Endothelial cell of umbilical vein (primary cell): ENCODE measurements around the gene PIGW. TPM values are rescaled to one million over a fixed set of nuclear protein-coding genes. Genes with fewer than 3 reads are reported as not detected.

Experiments
- BruUV-seq: library from RNA; stranded (reverse); fragments of 400-500 nt; replicated peaks from 2 replicates; lab custom pipeline; 2021; lab: Mats Ljungman, UMichigan
- CTCF ChIA-PET: fragments of 300-600, 350-600 bp; sonication (Branson Sonifier 250); formaldehyde crosslinking; loops from one replicate; lab custom pipeline; 2021; ENCODE audit warnings: antibody characterized with exemption, inconsistent platforms; lab: Charles Lee
- POLR2A ChIA-PET: fragments of 300-600, 350-600 bp; sonication (Branson Sonifier 250); formaldehyde crosslinking; loops from one replicate; lab custom pipeline; 2021; ENCODE audit warnings: antibody characterized with exemption, inconsistent platforms; lab: Charles Lee
- DNase-seq: peaks from one replicate; pipeline ENCODE4 v3.0.0-alpha.2; 2011; ENCODE audit warnings: low read depth, low spot score
- FAIRE-seq: peaks from 2 replicates; lab custom pipeline; 2011; peaks lifted over from hg19 to GRCh38; lab: Jason Lieb, UNC
- H2AFZ ChIP-seq: 2 replicates; pipeline ENCODE4 v1.6.0; 2012; ENCODE audit warnings: low read depth, low read length, control low read depth, inconsistent platforms
- H3K27ac ChIP-seq: 2 replicates; pipeline ENCODE4 v1.5.1; 2011; ENCODE audit warnings: low read depth, mild to moderate bottlenecking, control low read depth, low read length, moderate library complexity; ENCODE audit not compliant: insufficient read depth
- H3K27me3 ChIP-seq, 2 experiments: 2 replicates each; pipeline versions ENCODE4 v1.6.0 to v1.6.1; 2011; ENCODE audit warnings: low read length in 2 of 2, mixed read lengths in 1 of 2; ENCODE audit not compliant: control insufficient read depth in 2 of 2, insufficient read depth in 2 of 2
- H3K36me3 ChIP-seq, 2 experiments: 2 replicates in 1 of 2; 3 replicates in 1 of 2; pipeline ENCODE4 v1.5.1; 2011; ENCODE audit warnings: low read length in 2 of 2, mild to moderate bottlenecking in 1 of 2, moderate library complexity in 1 of 2; ENCODE audit not compliant: control insufficient read depth in 2 of 2, insufficient read depth in 2 of 2; ENCODE audit errors: extremely low read depth in 1 of 2
- H3K4me1 ChIP-seq: 3 replicates; pipeline ENCODE4 v1.5.1; 2011; ENCODE audit warnings: mild to moderate bottlenecking, low read length; ENCODE audit not compliant: control insufficient read depth, insufficient read depth; ENCODE audit errors: extremely low read depth
- H3K4me2 ChIP-seq: 2 replicates; pipeline ENCODE4 v1.6.1; 2011; ENCODE audit warnings: low read length, control low read depth, mixed read lengths; ENCODE audit not compliant: insufficient read depth
- H3K4me3 ChIP-seq, 3 experiments: fragments of 200-600 bp in 1 of 3; sonication (generic), shearing (Covaris generic) in 1 of 3; replicated peaks in 1 of 3; 2 replicates each; pipeline ENCODE4 v1.5.1; 2011 to 2016; ENCODE audit warnings: control low read depth in 3 of 3, low read length in 3 of 3, mild to moderate bottlenecking in 2 of 3, inconsistent platforms in 1 of 3, low read depth in 1 of 3, moderate library complexity in 1 of 3; ENCODE audit not compliant: insufficient read depth in 1 of 3
- H3K79me2 ChIP-seq: 2 replicates; pipeline ENCODE4 v1.6.0; 2012; ENCODE audit warnings: low read length, inconsistent platforms; ENCODE audit not compliant: control insufficient read depth, insufficient read depth
- H3K9ac ChIP-seq: replicated peaks from 2 replicates; pipeline ENCODE3; 2011; ENCODE audit warnings: low read length, control low read depth; ENCODE audit not compliant: insufficient read depth; ENCODE audit errors: extremely low read depth
- H3K9me1 ChIP-seq: replicated peaks from 3 replicates; pipeline ENCODE4 v1.6.0; 2011; ENCODE audit warnings: mild to moderate bottlenecking, low read length; ENCODE audit not compliant: control insufficient read depth, insufficient read depth; ENCODE audit errors: extremely low read depth
- H3K9me3 ChIP-seq: replicated peaks from 2 replicates; pipeline ENCODE4 v1.5.1; 2012; ENCODE audit warnings: low read length, inconsistent platforms; ENCODE audit not compliant: control insufficient read depth, insufficient read depth
- H4K20me1 ChIP-seq: replicated peaks from 2 replicates; pipeline ENCODE3; 2011; ENCODE audit warnings: mild to moderate bottlenecking, low read length; ENCODE audit not compliant: control insufficient read depth, insufficient read depth; ENCODE audit errors: extremely low read depth
- CTCF ChIP-seq, 2 donors: IDR thresholded peaks; 1 replicate in 1 of 2; 2 replicates in 1 of 2; pipeline ENCODE4 v1.5.1; 2011; ENCODE audit warnings: low read length in 2 of 2, mild to moderate bottlenecking in 2 of 2, moderate library complexity in 2 of 2, control low read depth in 1 of 2, inconsistent platforms in 1 of 2, low read depth in 1 of 2; ENCODE audit not compliant: insufficient read depth in 1 of 2; ENCODE audit errors: extremely low read depth in 1 of 2
- EZH2 ChIP-seq: IDR thresholded peaks from 2 replicates; pipeline ENCODE4 v1.6.1; 2012; ENCODE audit warnings: borderline replicate concordance, low read depth, mild to moderate bottlenecking, moderate library complexity, low read length, inconsistent platforms; ENCODE audit not compliant: severe bottlenecking
- FOS ChIP-seq: IDR thresholded peaks from 2 replicates; pipeline ENCODE4 v1.6.1; 2011; ENCODE audit warnings: mild to moderate bottlenecking, low read length, moderate library complexity, borderline replicate concordance; ENCODE audit not compliant: insufficient read depth
- GATA2 ChIP-seq: IDR thresholded peaks from 2 replicates; pipeline ENCODE4 v1.7.0; 2011; ENCODE audit warnings: low read depth, mild to moderate bottlenecking, moderate library complexity, mixed read lengths, low read length; ENCODE audit not compliant: insufficient read length, insufficient read depth
- JUN ChIP-seq: IDR thresholded peaks from 2 replicates; pipeline ENCODE4 v1.6.1; 2011; ENCODE audit warnings: borderline replicate concordance, low read depth; ENCODE audit not compliant: insufficient read length, insufficient read depth
- MAX ChIP-seq: IDR thresholded peaks from 2 replicates; pipeline ENCODE4 v1.6.1; 2011; ENCODE audit not compliant: insufficient read depth, insufficient read length
- MYC ChIP-seq: IDR thresholded peaks from one replicate; pipeline ENCODE4 v1.6.1; 2011; ENCODE audit warnings: mild to moderate bottlenecking, low read depth, low read length
- POLR2A ChIP-seq: IDR thresholded peaks from 2 replicates; pipeline ENCODE4 v1.6.1; 2012; ENCODE audit warnings: low read depth, mild to moderate bottlenecking, control low read depth, low read length
- POLR2AphosphoS5 ChIP-seq: IDR thresholded peaks from 2 replicates; pipeline ENCODE4 v1.6.1; 2012; ENCODE audit warnings: low read depth, mild to moderate bottlenecking, control low read depth, low read length, moderate library complexity; ENCODE audit not compliant: insufficient read depth
- dilution Hi-C: fragments of 300-500 bp; cut with MboI; formaldehyde crosslinking; loops from one replicate; pipeline ENCODE4 v1.15.0; 2019; ENCODE audit warnings: low sequenced_read_pairs; ENCODE audit not compliant: extremely low pct_ligation_motif_present
- intact Hi-C: fragments of 100-400 bp; cut with micrococcal nuclease; formaldehyde crosslinking; loops from one replicate; pipeline ENCODE4 v1.10.0; 2022
- polyA plus RNA-seq, 4 experiments: library from polyadenylated mRNA; depleted of rRNA in 3 of 4; stranded (reverse) in 3 of 4; unstranded in 1 of 4; fragments of >200 nt; gene quantifications; 2 replicates each; pipeline versions ENCODE4 v1.2.1 to v1.2.3, GENCODE V29; 2011 to 2012; ENCODE audit warnings: missing spikeins in 1 of 4
- total RNA-seq: library from RNA; stranded (reverse); gene quantifications from 2 replicates; pipeline ENCODE4 v1.2.3, GENCODE V29; 2021

PIGW gene
- total and polyA plus RNA-seq, 2 donors (not counting 3 experiments of a cell fraction or from before 2014, with no cell fraction given), result 5.9 to 13.1 TPM

DNA sequence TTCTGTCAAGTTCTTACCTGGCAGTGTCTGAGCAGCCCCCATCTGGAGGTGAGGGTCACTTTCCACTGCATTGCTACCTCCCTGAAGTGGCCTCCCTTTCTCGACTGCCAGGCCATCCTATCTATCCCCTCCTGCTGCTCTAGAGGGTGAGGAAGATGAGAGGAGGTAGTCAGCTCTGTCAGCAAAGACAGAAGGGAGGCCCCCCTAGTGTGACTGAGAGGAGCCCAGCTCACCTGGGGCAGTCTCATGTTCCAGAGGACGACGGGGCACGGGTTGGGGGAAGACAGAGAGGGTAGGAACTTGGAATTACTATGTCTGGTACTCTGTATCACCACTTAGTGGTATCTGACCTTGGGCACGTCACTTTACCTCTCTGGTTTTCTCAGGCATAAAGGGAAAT, 22.1 kb upstream of the PIGW start:
- Histone ChIP-seq H3K9ac (no peak overlapping the region), H3K9me1 (no peaks in the 10 kb centered on the region), H4K20me1 (no peaks in the 10 kb centered on the region), H3K27ac (no peak overlapping the region), H3K4me2 (no peak overlapping the region), H3K36me3 (peaks cover 0 to 9% of the 10 kb centered on the region in 2 experiments), H3K79me2 (no peaks in the 10 kb centered on the region), H2AFZ (no peak overlapping the region), H3K4me1 (peaks cover 3% of the 10 kb centered on the region), H3K4me3 (no peak overlapping the region), H3K9me3 (no peaks in the 10 kb centered on the region), H3K27me3 (no peaks in the 10 kb centered on the region)
- FAIRE-seq, result no peak
- no peak for TF ChIP-seq MAX
- ChIA-PET CTCF (no interaction called here), POLR2A (no interaction called here)
- dilution Hi-C loops (no loop called here), intact Hi-C loops (no loop called here)
- BruUV-seq, result no TSS peak
- no peak for DNase-seq

DNA sequence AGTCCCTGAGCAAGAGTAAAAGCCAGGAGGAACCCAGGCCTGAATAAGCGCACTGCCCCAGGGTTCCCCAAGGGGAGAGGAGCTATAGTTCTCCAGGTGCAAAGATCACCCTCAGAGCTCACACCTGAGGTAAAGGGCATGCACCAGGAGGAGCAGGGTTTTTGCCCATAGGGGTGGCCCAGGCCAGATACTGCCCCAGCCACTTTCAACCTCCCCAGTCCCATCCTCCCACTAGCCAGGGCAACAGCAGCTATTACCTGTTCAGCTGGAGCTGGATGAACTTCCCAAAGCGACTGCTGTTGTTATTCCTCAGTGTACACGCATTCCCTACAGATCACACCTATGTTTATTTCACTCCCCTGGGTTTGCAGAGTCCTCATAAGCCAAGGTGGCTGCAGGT, 19.9 kb upstream of the PIGW start:
- Histone ChIP-seq H3K4me2 (no peak overlapping the region), H3K27me3 (no peaks in the 10 kb centered on the region), H3K9me3 (no peaks in the 10 kb centered on the region), H3K27ac (no peak overlapping the region), H3K36me3 (peaks cover 0 to 9% of the 10 kb centered on the region in 2 experiments), H3K4me3 (no peak overlapping the region), H3K9ac (no peak overlapping the region), H2AFZ (no peak overlapping the region), H3K9me1 (no peaks in the 10 kb centered on the region), H3K79me2 (no peaks in the 10 kb centered on the region), H4K20me1 (no peaks in the 10 kb centered on the region), H3K4me1 (peaks cover 3% of the 10 kb centered on the region)
- ChIA-PET POLR2A (no interaction called here), CTCF (interaction anchor here (1.2 to 1.5 kb wide), 2 partner anchors 9 to 19 kb away, joined by 4 read pairs; no protein-coding TSS in a partner anchor)
- no TSS peak for BruUV-seq
- no peak for TF ChIP-seq POLR2A
- TF ChIP-seq FOS, result no peak
- no peak for TF ChIP-seq GATA2
- TF ChIP-seq POLR2AphosphoS5, result no peak
- no peak for TF ChIP-seq EZH2
- no peak for TF ChIP-seq CTCF (IDR thresholded peaks at IDR 0.05; ENCODE audit: extremely low read depth in 1 of 2, insufficient read depth in 1 of 2, low read depth in 1 of 2, low read length in 2 of 2)
- TF ChIP-seq MYC, result no peak
- TF ChIP-seq JUN, result no peak
- TF ChIP-seq MAX, result no peak
- DNase-seq (no peak), FAIRE-seq (no peak)
- dilution Hi-C loops (no loop called here), intact Hi-C loops (no loop called here)
